SU-DHL-6 (cell line): Measurements from ENCODE around the gene RAN.

Source experiments
- EZH2phosphoT487 ChIP-seq: fragments of 200-600 bp; sonication (generic), shearing (Covaris generic); conservative IDR thresholded peaks from 2 replicates; pipeline ENCODE4 v1.6.1; 2018; ENCODE audit warnings: mild to moderate bottlenecking, antibody characterized with exemption, low read length, moderate library complexity, mixed read lengths
- TF ChIP-seq, protein P1 (sequence below): fragments of 200-600 bp; sonication (generic); IDR thresholded peaks from one replicate; pipeline ENCODE4 v1.5.1; 2017; ENCODE audit warnings: antibody characterized with exemption, mild to moderate bottlenecking, low read length, moderate library complexity; ENCODE audit not compliant: insufficient read depth, poor library complexity, severe bottlenecking

DNA sequence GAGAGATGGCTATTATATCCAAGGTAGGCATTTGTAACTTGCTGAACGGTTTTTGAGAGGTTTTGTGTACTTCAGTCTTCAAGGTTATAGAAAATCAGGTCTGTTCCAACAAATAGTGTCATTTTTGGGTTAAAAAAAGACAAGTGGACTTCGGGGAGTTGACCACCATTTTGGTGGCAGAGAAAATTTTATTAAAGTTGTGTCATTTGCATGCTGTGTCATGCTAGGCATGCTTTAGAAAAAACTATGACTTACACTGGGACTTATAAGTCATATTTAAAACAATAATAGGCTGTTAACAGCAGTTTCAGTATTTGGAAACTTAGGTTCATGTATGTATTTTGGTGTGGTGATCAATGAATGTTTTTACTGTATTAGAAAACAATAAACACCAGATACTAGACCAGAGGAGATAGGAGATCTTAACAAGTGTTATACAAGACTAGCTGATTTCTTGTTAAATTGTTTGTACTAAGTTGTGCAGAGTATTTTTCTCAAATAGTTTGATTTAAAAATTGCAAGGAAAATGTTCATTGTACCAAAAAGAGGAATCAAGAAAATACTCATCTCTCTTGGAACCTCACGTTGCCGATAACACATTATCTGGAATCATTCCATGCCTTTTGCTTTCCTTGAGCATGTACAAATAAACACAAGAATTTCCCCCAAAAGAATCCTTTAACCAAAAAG, 1.4 kb downstream of the RAN start:
- TF ChIP-seq, protein P1, sequence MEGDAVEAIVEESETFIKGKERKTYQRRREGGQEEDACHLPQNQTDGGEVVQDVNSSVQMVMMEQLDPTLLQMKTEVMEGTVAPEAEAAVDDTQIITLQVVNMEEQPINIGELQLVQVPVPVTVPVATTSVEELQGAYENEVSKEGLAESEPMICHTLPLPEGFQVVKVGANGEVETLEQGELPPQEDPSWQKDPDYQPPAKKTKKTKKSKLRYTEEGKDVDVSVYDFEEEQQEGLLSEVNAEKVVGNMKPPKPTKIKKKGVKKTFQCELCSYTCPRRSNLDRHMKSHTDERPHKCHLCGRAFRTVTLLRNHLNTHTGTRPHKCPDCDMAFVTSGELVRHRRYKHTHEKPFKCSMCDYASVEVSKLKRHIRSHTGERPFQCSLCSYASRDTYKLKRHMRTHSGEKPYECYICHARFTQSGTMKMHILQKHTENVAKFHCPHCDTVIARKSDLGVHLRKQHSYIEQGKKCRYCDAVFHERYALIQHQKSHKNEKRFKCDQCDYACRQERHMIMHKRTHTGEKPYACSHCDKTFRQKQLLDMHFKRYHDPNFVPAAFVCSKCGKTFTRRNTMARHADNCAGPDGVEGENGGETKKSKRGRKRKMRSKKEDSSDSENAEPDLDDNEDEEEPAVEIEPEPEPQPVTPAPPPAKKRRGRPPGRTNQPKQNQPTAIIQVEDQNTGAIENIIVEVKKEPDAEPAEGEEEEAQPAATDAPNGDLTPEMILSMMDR: no peak
- TF ChIP-seq EZH2phosphoT487: no peak
